WTC11 (cell line): ENCODE data around the gene VSTM2A. TPM values are rescaled to one million over a fixed set of nuclear protein-coding genes. Genes with fewer than 3 reads are reported as not detected.
A peak's percentile ranks its signal among the peaks of the same experiment; 100 is the strongest.

Experiments
- ATAC-seq: fragments of 200-7000 bp; cut with Tn5 transposase; 2 replicates; pipeline ENCODE4 v1.10.0; 2021; ENCODE audit warnings: mild to moderate bottlenecking, moderate library complexity
- CTCF ChIA-PET: fragments of 300-600 bp; sonication (Branson Sonifier 250); formaldehyde crosslinking; loops from one replicate; lab custom pipeline; 2021; ENCODE audit warnings: antibody characterized with exemption; lab: Charles Lee
- POLR2A ChIA-PET: fragments of 350-600 bp; sonication (Branson Sonifier 250); formaldehyde crosslinking; loops from one replicate; lab custom pipeline; 2021; ENCODE audit warnings: antibody characterized with exemption; lab: Charles Lee
- DNase-seq: peaks from one replicate; pipeline ENCODE4 v3.0.0; 2021; ENCODE audit warnings: low spot score
- H3K27ac Mint-ChIP-seq: 2 replicates; pipeline ENCODE4 v1.8.0; 2021; ENCODE audit warnings: mixed read lengths
- H3K27me3 Mint-ChIP-seq: 2 replicates; pipeline ENCODE4 v1.8.0; 2021; ENCODE audit warnings: low read depth, mild to moderate bottlenecking, moderate library complexity, mixed read lengths
- H3K36me3 Mint-ChIP-seq: 2 replicates; pipeline ENCODE4 v1.8.0; 2021; ENCODE audit warnings: mixed read lengths
- H3K4me1 Mint-ChIP-seq: 2 replicates; pipeline ENCODE4 v1.8.0; 2022; ENCODE audit warnings: mixed read lengths
- H3K4me3 Mint-ChIP-seq: 2 replicates; pipeline ENCODE4 v1.8.0; 2021; ENCODE audit warnings: mild to moderate bottlenecking, moderate library complexity, mixed read lengths
- H3K9me3 Mint-ChIP-seq: 2 replicates; pipeline ENCODE4 v1.8.0; 2021; ENCODE audit warnings: mixed read lengths
- CREB1 ChIP-seq: sonication (generic); formaldehyde crosslinking; IDR thresholded peaks from 2 replicates; pipeline ENCODE4 v1.8.0; 2023; ENCODE audit warnings: mild to moderate bottlenecking, missing genetic modification reagents
- EMX1 ChIP-seq: fragments of 250-450 bp; sonication (Bioruptor Pico); IDR thresholded peaks from 2 replicates; pipeline ENCODE4 v1.8.0; 2021; ENCODE audit warnings: mild to moderate bottlenecking
- MXD4 ChIP-seq: fragments of 250-450 bp; sonication (Bioruptor Pico); IDR thresholded peaks from 2 replicates; pipeline ENCODE4 v1.8.0; 2021; ENCODE audit warnings: mild to moderate bottlenecking, moderate library complexity, borderline replicate concordance
- MYBL2 ChIP-seq: sonication (generic); formaldehyde crosslinking; IDR thresholded peaks from 2 replicates; pipeline ENCODE4 v1.8.1; 2023; ENCODE audit warnings: mild to moderate bottlenecking, moderate library complexity, missing genetic modification reagents
- RELA ChIP-seq: sonication (generic); formaldehyde crosslinking; IDR thresholded peaks from 2 replicates; pipeline ENCODE4 v1.8.1; 2022; ENCODE audit warnings: missing genetic modification reagents, mild to moderate bottlenecking, borderline replicate concordance
- RORB ChIP-seq: fragments of 250-450 bp; sonication (Bioruptor Pico); IDR thresholded peaks from 2 replicates; pipeline ENCODE4 v1.9.0; 2021; ENCODE audit warnings: mild to moderate bottlenecking
- TCF7 ChIP-seq: sonication (generic); formaldehyde crosslinking; IDR thresholded peaks from 2 replicates; pipeline ENCODE4 v1.8.0; 2022; ENCODE audit warnings: mild to moderate bottlenecking, low read depth, missing genetic modification reagents, moderate library complexity
- total RNA-seq: library from RNA; stranded (reverse); gene quantifications from 3 replicates; pipeline ENCODE4 v1.2.3, GENCODE V29; 2021
- TF ChIP-seq, protein P1 (sequence below): sonication (generic); formaldehyde crosslinking; IDR thresholded peaks from 2 replicates; pipeline ENCODE4 v1.8.0; 2022; ENCODE audit warnings: mild to moderate bottlenecking, missing genetic modification reagents
- TF ChIP-seq, protein P2 (sequence below): sonication (generic); formaldehyde crosslinking; IDR thresholded peaks from 2 replicates; pipeline ENCODE4 v1.8.0; 2023; ENCODE audit warnings: mild to moderate bottlenecking, missing genetic modification reagents
- TF ChIP-seq, protein P3 (sequence below): sonication (generic); formaldehyde crosslinking; IDR thresholded peaks from 2 replicates; pipeline ENCODE4 v1.8.1; 2023; ENCODE audit warnings: mild to moderate bottlenecking, missing genetic modification reagents, borderline replicate concordance
- TF ChIP-seq, protein P4 (sequence below): sonication (generic); formaldehyde crosslinking; IDR thresholded peaks from 2 replicates; pipeline ENCODE4 v1.8.1; 2023; ENCODE audit warnings: mild to moderate bottlenecking, missing genetic modification reagents, moderate library complexity
- TF ChIP-seq, protein P5 (sequence below): sonication (generic); formaldehyde crosslinking; IDR thresholded peaks from 2 replicates; pipeline ENCODE4 v1.8.0; 2022; ENCODE audit warnings: missing genetic modification reagents
- TF ChIP-seq, protein P6 (sequence below): sonication (generic); formaldehyde crosslinking; IDR thresholded peaks from 2 replicates; pipeline ENCODE4 v1.8.1; 2023; ENCODE audit warnings: mild to moderate bottlenecking, missing genetic modification reagents
- TF ChIP-seq, protein P7 (sequence below): sonication (generic); formaldehyde crosslinking; IDR thresholded peaks from 2 replicates; pipeline ENCODE4 v1.8.1; 2022; ENCODE audit warnings: missing genetic modification reagents, borderline replicate concordance
- TF ChIP-seq, protein P8 (sequence below): sonication (generic); formaldehyde crosslinking; conservative IDR thresholded peaks from 2 replicates; pipeline ENCODE4 v1.8.1; 2022; ENCODE audit warnings: mild to moderate bottlenecking, missing genetic modification reagents
- TF ChIP-seq, protein P9 (sequence below): sonication (generic); formaldehyde crosslinking; IDR thresholded peaks from 2 replicates; pipeline ENCODE4 v1.8.0; 2022; ENCODE audit warnings: mild to moderate bottlenecking, missing genetic modification reagents
- TF ChIP-seq, protein P10 (sequence below): sonication (generic); formaldehyde crosslinking; IDR thresholded peaks from 2 replicates; pipeline ENCODE4 v1.8.1; 2023; ENCODE audit warnings: mild to moderate bottlenecking, moderate library complexity, missing genetic modification reagents

Gene VSTM2A
- total RNA-seq, 1 experiment from 2014 or later = 2.0 TPM

DNA sequence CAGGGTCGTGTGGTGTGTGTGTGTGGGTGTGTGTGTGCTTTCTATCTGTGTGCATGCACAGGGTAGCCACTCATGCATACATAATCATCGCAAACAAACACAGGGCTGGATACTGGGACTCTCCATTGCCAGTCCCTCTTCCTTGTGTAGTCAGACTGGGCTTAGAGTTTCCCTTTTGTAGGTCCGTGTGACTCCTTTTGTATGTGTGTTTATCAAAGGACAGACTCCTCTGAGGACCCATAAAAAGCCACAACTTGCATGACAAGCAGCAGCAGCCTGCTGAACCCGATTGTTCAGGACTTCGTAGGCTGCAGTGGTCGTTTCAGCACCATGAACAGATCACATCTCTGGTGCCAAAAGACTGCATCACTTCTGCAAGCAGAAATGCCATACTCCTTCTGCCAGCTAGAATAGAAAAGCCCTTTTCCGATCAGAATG lies 895 bp downstream of the VSTM2A start:
- H3K9me3 Mint-ChIP-seq = no peaks in the 10 kb centered on the region
- ChIA-PET POLR2A (no interaction called here), CTCF (no interaction called here)
- H3K4me3 Mint-ChIP-seq = peak overlapping the region; percentile 82
- peaks cover 71% of the 10 kb centered on the region for H3K27me3 Mint-ChIP-seq
- H3K27ac Mint-ChIP-seq = no peak overlapping the region
- ATAC-seq = peak; percentile 14
- no peaks in the 10 kb centered on the region for H3K36me3 Mint-ChIP-seq
- peaks cover 27% of the 10 kb centered on the region for H3K4me1 Mint-ChIP-seq
- peak; percentile 38 for DNase-seq
- TF ChIP-seq, protein P1, sequence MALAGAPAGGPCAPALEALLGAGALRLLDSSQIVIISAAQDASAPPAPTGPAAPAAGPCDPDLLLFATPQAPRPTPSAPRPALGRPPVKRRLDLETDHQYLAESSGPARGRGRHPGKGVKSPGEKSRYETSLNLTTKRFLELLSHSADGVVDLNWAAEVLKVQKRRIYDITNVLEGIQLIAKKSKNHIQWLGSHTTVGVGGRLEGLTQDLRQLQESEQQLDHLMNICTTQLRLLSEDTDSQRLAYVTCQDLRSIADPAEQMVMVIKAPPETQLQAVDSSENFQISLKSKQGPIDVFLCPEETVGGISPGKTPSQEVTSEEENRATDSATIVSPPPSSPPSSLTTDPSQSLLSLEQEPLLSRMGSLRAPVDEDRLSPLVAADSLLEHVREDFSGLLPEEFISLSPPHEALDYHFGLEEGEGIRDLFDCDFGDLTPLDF (CRISPR knock-in tag) = no peak
- TF ChIP-seq, protein P2, sequence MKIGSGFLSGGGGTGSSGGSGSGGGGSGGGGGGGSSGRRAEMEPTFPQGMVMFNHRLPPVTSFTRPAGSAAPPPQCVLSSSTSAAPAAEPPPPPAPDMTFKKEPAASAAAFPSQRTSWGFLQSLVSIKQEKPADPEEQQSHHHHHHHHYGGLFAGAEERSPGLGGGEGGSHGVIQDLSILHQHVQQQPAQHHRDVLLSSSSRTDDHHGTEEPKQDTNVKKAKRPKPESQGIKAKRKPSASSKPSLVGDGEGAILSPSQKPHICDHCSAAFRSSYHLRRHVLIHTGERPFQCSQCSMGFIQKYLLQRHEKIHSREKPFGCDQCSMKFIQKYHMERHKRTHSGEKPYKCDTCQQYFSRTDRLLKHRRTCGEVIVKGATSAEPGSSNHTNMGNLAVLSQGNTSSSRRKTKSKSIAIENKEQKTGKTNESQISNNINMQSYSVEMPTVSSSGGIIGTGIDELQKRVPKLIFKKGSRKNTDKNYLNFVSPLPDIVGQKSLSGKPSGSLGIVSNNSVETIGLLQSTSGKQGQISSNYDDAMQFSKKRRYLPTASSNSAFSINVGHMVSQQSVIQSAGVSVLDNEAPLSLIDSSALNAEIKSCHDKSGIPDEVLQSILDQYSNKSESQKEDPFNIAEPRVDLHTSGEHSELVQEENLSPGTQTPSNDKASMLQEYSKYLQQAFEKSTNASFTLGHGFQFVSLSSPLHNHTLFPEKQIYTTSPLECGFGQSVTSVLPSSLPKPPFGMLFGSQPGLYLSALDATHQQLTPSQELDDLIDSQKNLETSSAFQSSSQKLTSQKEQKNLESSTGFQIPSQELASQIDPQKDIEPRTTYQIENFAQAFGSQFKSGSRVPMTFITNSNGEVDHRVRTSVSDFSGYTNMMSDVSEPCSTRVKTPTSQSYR (CRISPR knock-in tag) = no peak
- TF ChIP-seq, protein P3, sequence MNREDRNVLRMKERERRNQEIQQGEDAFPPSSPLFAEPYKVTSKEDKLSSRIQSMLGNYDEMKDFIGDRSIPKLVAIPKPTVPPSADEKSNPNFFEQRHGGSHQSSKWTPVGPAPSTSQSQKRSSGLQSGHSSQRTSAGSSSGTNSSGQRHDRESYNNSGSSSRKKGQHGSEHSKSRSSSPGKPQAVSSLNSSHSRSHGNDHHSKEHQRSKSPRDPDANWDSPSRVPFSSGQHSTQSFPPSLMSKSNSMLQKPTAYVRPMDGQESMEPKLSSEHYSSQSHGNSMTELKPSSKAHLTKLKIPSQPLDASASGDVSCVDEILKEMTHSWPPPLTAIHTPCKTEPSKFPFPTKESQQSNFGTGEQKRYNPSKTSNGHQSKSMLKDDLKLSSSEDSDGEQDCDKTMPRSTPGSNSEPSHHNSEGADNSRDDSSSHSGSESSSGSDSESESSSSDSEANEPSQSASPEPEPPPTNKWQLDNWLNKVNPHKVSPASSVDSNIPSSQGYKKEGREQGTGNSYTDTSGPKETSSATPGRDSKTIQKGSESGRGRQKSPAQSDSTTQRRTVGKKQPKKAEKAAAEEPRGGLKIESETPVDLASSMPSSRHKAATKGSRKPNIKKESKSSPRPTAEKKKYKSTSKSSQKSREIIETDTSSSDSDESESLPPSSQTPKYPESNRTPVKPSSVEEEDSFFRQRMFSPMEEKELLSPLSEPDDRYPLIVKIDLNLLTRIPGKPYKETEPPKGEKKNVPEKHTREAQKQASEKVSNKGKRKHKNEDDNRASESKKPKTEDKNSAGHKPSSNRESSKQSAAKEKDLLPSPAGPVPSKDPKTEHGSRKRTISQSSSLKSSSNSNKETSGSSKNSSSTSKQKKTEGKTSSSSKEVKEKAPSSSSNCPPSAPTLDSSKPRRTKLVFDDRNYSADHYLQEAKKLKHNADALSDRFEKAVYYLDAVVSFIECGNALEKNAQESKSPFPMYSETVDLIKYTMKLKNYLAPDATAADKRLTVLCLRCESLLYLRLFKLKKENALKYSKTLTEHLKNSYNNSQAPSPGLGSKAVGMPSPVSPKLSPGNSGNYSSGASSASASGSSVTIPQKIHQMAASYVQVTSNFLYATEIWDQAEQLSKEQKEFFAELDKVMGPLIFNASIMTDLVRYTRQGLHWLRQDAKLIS (CRISPR knock-in tag) = no peak
- TF ChIP-seq, protein P4, sequence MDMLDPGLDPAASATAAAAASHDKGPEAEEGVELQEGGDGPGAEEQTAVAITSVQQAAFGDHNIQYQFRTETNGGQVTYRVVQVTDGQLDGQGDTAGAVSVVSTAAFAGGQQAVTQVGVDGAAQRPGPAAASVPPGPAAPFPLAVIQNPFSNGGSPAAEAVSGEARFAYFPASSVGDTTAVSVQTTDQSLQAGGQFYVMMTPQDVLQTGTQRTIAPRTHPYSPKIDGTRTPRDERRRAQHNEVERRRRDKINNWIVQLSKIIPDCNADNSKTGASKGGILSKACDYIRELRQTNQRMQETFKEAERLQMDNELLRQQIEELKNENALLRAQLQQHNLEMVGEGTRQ (CRISPR knock-in tag) = no peak
- TF ChIP-seq CREB1 (CRISPR knock-in tag) (no peak), MXD4 (no peak), MYBL2 (CRISPR knock-in tag) (no peak), TCF7 (no peak), RELA (no peak), RORB (CRISPR knock-in tag) (no peak), EMX1 (CRISPR knock-in tag) (no peak)
- TF ChIP-seq, protein P5, sequence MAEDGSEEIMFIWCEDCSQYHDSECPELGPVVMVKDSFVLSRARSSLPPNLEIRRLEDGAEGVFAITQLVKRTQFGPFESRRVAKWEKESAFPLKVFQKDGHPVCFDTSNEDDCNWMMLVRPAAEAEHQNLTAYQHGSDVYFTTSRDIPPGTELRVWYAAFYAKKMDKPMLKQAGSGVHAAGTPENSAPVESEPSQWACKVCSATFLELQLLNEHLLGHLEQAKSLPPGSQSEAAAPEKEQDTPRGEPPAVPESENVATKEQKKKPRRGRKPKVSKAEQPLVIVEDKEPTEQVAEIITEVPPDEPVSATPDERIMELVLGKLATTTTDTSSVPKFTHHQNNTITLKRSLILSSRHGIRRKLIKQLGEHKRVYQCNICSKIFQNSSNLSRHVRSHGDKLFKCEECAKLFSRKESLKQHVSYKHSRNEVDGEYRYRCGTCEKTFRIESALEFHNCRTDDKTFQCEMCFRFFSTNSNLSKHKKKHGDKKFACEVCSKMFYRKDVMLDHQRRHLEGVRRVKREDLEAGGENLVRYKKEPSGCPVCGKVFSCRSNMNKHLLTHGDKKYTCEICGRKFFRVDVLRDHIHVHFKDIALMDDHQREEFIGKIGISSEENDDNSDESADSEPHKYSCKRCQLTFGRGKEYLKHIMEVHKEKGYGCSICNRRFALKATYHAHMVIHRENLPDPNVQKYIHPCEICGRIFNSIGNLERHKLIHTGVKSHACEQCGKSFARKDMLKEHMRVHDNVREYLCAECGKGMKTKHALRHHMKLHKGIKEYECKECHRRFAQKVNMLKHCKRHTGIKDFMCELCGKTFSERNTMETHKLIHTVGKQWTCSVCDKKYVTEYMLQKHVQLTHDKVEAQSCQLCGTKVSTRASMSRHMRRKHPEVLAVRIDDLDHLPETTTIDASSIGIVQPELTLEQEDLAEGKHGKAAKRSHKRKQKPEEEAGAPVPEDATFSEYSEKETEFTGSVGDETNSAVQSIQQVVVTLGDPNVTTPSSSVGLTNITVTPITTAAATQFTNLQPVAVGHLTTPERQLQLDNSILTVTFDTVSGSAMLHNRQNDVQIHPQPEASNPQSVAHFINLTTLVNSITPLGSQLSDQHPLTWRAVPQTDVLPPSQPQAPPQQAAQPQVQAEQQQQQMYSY (CRISPR knock-in tag) = no peak
- TF ChIP-seq, protein P6, sequence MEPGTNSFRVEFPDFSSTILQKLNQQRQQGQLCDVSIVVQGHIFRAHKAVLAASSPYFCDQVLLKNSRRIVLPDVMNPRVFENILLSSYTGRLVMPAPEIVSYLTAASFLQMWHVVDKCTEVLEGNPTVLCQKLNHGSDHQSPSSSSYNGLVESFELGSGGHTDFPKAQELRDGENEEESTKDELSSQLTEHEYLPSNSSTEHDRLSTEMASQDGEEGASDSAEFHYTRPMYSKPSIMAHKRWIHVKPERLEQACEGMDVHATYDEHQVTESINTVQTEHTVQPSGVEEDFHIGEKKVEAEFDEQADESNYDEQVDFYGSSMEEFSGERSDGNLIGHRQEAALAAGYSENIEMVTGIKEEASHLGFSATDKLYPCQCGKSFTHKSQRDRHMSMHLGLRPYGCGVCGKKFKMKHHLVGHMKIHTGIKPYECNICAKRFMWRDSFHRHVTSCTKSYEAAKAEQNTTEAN = no peak
- TF ChIP-seq, protein P7, sequence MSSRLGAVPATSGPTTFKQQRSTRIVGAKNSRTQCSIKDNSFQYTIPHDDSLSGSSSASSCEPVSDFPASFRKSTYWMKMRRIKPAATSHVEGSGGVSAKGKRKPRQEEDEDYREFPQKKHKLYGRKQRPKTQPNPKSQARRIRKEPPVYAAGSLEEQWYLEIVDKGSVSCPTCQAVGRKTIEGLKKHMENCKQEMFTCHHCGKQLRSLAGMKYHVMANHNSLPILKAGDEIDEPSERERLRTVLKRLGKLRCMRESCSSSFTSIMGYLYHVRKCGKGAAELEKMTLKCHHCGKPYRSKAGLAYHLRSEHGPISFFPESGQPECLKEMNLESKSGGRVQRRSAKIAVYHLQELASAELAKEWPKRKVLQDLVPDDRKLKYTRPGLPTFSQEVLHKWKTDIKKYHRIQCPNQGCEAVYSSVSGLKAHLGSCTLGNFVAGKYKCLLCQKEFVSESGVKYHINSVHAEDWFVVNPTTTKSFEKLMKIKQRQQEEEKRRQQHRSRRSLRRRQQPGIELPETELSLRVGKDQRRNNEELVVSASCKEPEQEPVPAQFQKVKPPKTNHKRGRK (CRISPR knock-in tag) = no peak
- TF ChIP-seq, protein P8, sequence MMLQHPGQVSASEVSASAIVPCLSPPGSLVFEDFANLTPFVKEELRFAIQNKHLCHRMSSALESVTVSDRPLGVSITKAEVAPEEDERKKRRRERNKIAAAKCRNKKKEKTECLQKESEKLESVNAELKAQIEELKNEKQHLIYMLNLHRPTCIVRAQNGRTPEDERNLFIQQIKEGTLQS (CRISPR knock-in tag) = no peak
- TF ChIP-seq, protein P9, sequence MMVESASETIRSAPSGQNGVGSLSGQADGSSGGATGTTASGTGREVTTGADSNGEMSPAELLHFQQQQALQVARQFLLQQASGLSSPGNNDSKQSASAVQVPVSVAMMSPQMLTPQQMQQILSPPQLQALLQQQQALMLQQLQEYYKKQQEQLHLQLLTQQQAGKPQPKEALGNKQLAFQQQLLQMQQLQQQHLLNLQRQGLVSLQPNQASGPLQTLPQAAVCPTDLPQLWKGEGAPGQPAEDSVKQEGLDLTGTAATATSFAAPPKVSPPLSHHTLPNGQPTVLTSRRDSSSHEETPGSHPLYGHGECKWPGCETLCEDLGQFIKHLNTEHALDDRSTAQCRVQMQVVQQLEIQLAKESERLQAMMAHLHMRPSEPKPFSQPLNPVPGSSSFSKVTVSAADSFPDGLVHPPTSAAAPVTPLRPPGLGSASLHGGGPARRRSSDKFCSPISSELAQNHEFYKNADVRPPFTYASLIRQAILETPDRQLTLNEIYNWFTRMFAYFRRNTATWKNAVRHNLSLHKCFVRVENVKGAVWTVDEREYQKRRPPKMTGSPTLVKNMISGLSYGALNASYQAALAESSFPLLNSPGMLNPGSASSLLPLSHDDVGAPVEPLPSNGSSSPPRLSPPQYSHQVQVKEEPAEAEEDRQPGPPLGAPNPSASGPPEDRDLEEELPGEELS (CRISPR knock-in tag) = no peak
- TF ChIP-seq, protein P10, sequence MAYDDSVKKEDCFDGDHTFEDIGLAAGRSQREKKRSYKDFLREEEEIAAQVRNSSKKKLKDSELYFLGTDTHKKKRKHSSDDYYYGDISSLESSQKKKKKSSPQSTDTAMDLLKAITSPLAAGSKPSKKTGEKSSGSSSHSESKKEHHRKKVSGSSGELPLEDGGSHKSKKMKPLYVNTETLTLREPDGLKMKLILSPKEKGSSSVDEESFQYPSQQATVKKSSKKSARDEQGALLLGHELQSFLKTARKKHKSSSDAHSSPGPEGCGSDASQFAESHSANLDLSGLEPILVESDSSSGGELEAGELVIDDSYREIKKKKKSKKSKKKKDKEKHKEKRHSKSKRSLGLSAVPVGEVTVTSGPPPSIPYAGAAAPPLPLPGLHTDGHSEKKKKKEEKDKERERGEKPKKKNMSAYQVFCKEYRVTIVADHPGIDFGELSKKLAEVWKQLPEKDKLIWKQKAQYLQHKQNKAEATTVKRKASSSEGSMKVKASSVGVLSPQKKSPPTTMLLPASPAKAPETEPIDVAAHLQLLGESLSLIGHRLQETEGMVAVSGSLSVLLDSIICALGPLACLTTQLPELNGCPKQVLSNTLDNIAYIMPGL (CRISPR knock-in tag) = no peak
